Muscle of arm (tissue), 12 donors: ENCODE measurements around the gene HSPA12B. TPM values are rescaled to one million over a fixed set of nuclear protein-coding genes. Genes with fewer than 3 reads are reported as not detected.
"Not testable (repeated sequence)": the region's sequence is repeated elsewhere in the genome, so short reads cannot be mapped to it uniquely, and the experiment has no call there.

Source experiments
- DNase-seq: peaks from one replicate; pipeline ENCODE4 v3.0.0-alpha.2; 2013
- polyA plus RNA-seq, 12 donors: library from polyadenylated mRNA; unstranded; fragments of 120-200 nt; gene quantifications; one replicate each; pipeline ENCODE4 v1.2.1, GENCODE V29; 2013; ENCODE audit not compliant: insufficient read length in 12 of 12

Gene HSPA12B
- polyA plus RNA-seq, 12 donors: 16.1 to 32.6 (median 21.5) TPM; not detected in 1

GRCh38 chr20:3784216-3784853, 51.9 kb downstream of the HSPA12B start:
- DNase-seq: no peak

- DNase-seq: no peak
Observed at GRCh38 chr20:3784863-3785239, 52.4 kb downstream of the HSPA12B start.

- DNase-seq: no peak
Observed at GRCh38 chr20:3785240-3786125, 53.0 kb downstream of the HSPA12B start.

- no peak for DNase-seq
Observed at GRCh38 chr20:3786126-3786484, 53.6 kb downstream of the HSPA12B start.

GRCh38 chr20:3786665-3787323, 54.3 kb downstream of the HSPA12B start, which contains the start of gene CENPB:
CENPB (minus strand) TSS chr20:3786740; CDS start chr20:3786483, 257 bp downstream.
- DNase-seq: peak; percentile 88

- DNase-seq: no peak
Observed at GRCh38 chr20:3787324-3788014, 55.0 kb downstream of the HSPA12B start.

GRCh38 chr20:3788685-3789155, 56.2 kb downstream of the HSPA12B start:
- no peak for DNase-seq

- not testable (repeated sequence) for DNase-seq
Observed at GRCh38 chr20:3789201-3789600, 56.7 kb downstream of the HSPA12B start.

GRCh38 chr20:3794168-3794567, 61.7 kb downstream of the HSPA12B start:
- not testable (repeated sequence) for DNase-seq

GRCh38 chr20:3794701-3795420, 62.4 kb downstream of the HSPA12B start:
- no peak for DNase-seq

GRCh38 chr20:3795511-3796468, 63.3 kb downstream of the HSPA12B start, which contains the start of gene CDC25B:
CDC25B (plus strand) TSS chr20:3796310; CDS start chr20:3796532, 222 bp downstream.
- peak; percentile 95 for DNase-seq

GRCh38 chr20:3796477-3797225, 64.2 kb downstream of the HSPA12B start:
- DNase-seq: no peak

- no peak for DNase-seq
Observed at GRCh38 chr20:3797226-3797545, 64.7 kb downstream of the HSPA12B start.

GRCh38 chr20:3797592-3798372, 65.3 kb downstream of the HSPA12B start:
- DNase-seq: no peak

- no peak for DNase-seq
Observed at GRCh38 chr20:3798373-3798768, 65.9 kb downstream of the HSPA12B start.

GRCh38 chr20:3798908-3799248, 66.4 kb downstream of the HSPA12B start:
- DNase-seq: no peak

GRCh38 chr20:3800256-3800877, 67.9 kb downstream of the HSPA12B start:
- DNase-seq: no peak

GRCh38 chr20:3800878-3801260, 68.4 kb downstream of the HSPA12B start:
- no peak for DNase-seq
